Measurements from ENCODE around the gene SCN5A. TPM values are rescaled to one million over a fixed set of nuclear protein-coding genes. Genes with fewer than 3 reads are reported as not detected.

The SCN5A gene
- total and polyA plus RNA-seq, 2 of the 13 experiments (the other 11 are each of a cell fraction or from before 2014, with no cell fraction given): 0.22 TPM; not detected in 1

- no peak for TF ChIP-seq BRF2 (CRISPR knock-in tag; IDR thresholded peaks at IDR 0.05)
Measured at GRCh38 chr3:38617586-38617985, 31.9 kb downstream of the SCN5A start (continued).

- no peak for TF ChIP-seq ZNF546 (CRISPR knock-in tag; conservative IDR thresholded peaks at IDR 0.05)
- no peak for TF ChIP-seq ERF (CRISPR knock-in tag; IDR thresholded peaks at IDR 0.05)
- no peak for TF ChIP-seq ZNF816 (CRISPR knock-in tag; IDR thresholded peaks at IDR 0.05; ENCODE audit: borderline replicate concordance)
- no peak for TF ChIP-seq PLSCR1 (CRISPR knock-in tag; IDR thresholded peaks at IDR 0.05; ENCODE audit: borderline replicate concordance)
- no peak for TF ChIP-seq ZNF333 (CRISPR knock-in tag; IDR thresholded peaks at IDR 0.05; ENCODE audit: borderline replicate concordance)
- TF ChIP-seq TBL1XR1 (IDR thresholded peaks at IDR 0.05; ENCODE audit: borderline replicate concordance, low read length, partially characterized antibody): no peak
- no peak for TF ChIP-seq BCL6 (CRISPR knock-in tag; IDR thresholded peaks at IDR 0.05)
- TF ChIP-seq THAP8 (CRISPR knock-in tag; IDR thresholded peaks at IDR 0.05; ENCODE audit: borderline replicate concordance): no peak
- TF ChIP-seq ZKSCAN1 (IDR thresholded peaks at IDR 0.05; ENCODE audit: low read length): no peak
- TF ChIP-seq ZNF124 (CRISPR knock-in tag; IDR thresholded peaks at IDR 0.05): no peak
- TF ChIP-seq PRDM15 (CRISPR knock-in tag; IDR thresholded peaks at IDR 0.05): no peak
- TF ChIP-seq CBX2 (IDR thresholded peaks at IDR 0.05; ENCODE audit: low read depth, low read length): no peak
- TF ChIP-seq CBX2 (CRISPR knock-in tag; IDR thresholded peaks at IDR 0.05; ENCODE audit: low read depth): no peak
- TF ChIP-seq ZKSCAN5 (CRISPR knock-in tag; IDR thresholded peaks at IDR 0.05): no peak
- TF ChIP-seq ZNF160 (CRISPR knock-in tag; IDR thresholded peaks at IDR 0.05): no peak
- TF ChIP-seq ZNF3 (CRISPR knock-in tag; IDR thresholded peaks at IDR 0.05): no peak
- Histone ChIP-seq H3K36me3 (replicated peaks in 1 of 2; ENCODE audit: control insufficient read depth in 1 of 2, insufficient read depth in 2 of 2, low read length in 2 of 2) (no peaks in the 10 kb centered on the region), H3K27ac (ENCODE audit: extremely low read length, insufficient read depth, low read length) (no peak overlapping the region), H3K79me2 (ENCODE audit: insufficient read depth, low read length) (no peaks in the 10 kb centered on the region), H3K9ac (ENCODE audit: insufficient read depth, low read depth, low read length) (no peak overlapping the region), H3K4me2 (ENCODE audit: low read depth, low read length) (no peak overlapping the region), H3K4me1 (ENCODE audit: insufficient read depth, low read length) (no peaks in the 10 kb centered on the region), H4K20me1 (ENCODE audit: insufficient read depth, low read length) (no peaks in the 10 kb centered on the region), H3K9me3 (ENCODE audit: low read length) (no peaks in the 10 kb centered on the region), H3K27me3 (ENCODE audit: control insufficient read depth in 1 of 2, insufficient read depth in 2 of 2, low read length in 2 of 2) (peaks cover 4 to 66% of the 10 kb centered on the region in 2 experiments), H2AFZ (ENCODE audit: low read length) (no peak overlapping the region), H3K4me3 (replicated peaks in 1 of 3; ENCODE audit: insufficient read depth in 1 of 3, low read depth in 2 of 3, low read length in 3 of 3) (no peak overlapping the region)
- 11% methylated on average over 3 of the region's 5 CpGs for WGBS (ENCODE audit: low lambda C conversion rate)
- ATAC-seq (no peak), DNase-seq (ENCODE audit: low spot score) (no peak), FAIRE-seq (no peak)
- no TSS peak for BruUV-seq (replicated peaks)
- intact Hi-C loops (cut with micrococcal nuclease; ENCODE audit: unreplicated experiment): no loop called here
- in situ Hi-C loops (cut with HindIII; ENCODE audit: extremely low pct_ligation_motif_present, low pct_unique_long_range_greater_than_20kb): no loop called here
- POLR2A ChIA-PET: no interaction called here
- CTCF ChIA-PET (ENCODE audit: low intra/inter-chr PET ratio, low total read pairs): no interaction called here
Measured at GRCh38 chr3:38617137-38617536, 32.4 kb downstream of the SCN5A start.
